NCI-H1105 treated with DMSO at 0.1 percent for 48 hours (cell line): Measurements from ENCODE around the gene KSR2.

Experiments
- DNase-seq: peaks from one replicate; lab custom pipeline; 2025; lab: John Stamatoyannopoulos, UW

KSR2 gene

GRCh38 chr12:117457189-117457588, 511.6 kb downstream of the KSR2 start:
- DNase-seq, result no peak

- DNase-seq, result no peak
Observed at GRCh38 chr12:117456076-117456475, 512.7 kb downstream of the KSR2 start.

GRCh38 chr12:117453961-117454360, 514.8 kb downstream of the KSR2 start:
- no peak for DNase-seq

GRCh38 chr12:117452112-117452511, 516.7 kb downstream of the KSR2 start:
- DNase-seq, result no peak

GRCh38 chr12:117450209-117450608, 518.6 kb downstream of the KSR2 start:
- DNase-seq, result no peak

- DNase-seq, result no peak
Observed at GRCh38 chr12:117447665-117448366, 521.0 kb downstream of the KSR2 start.

- no peak for DNase-seq
Observed at GRCh38 chr12:117444781-117445180, 524.0 kb downstream of the KSR2 start.

- no peak for DNase-seq
Observed at GRCh38 chr12:117441751-117442150, 527.0 kb downstream of the KSR2 start.

GRCh38 chr12:117440384-117440783, 528.4 kb downstream of the KSR2 start:
- DNase-seq, result no peak

- no peak for DNase-seq
Observed at GRCh38 chr12:117439531-117440001, 529.2 kb downstream of the KSR2 start.

- DNase-seq, result no peak
Observed at GRCh38 chr12:117438809-117439208, 530.0 kb downstream of the KSR2 start.

GRCh38 chr12:117437516-117438255, 531.1 kb downstream of the KSR2 start:
- no peak for DNase-seq

GRCh38 chr12:117433878-117434277, 534.9 kb downstream of the KSR2 start:
- DNase-seq, result no peak

GRCh38 chr12:117430246-117430645, 538.5 kb downstream of the KSR2 start:
- DNase-seq, result no peak

- DNase-seq, result no peak
Observed at GRCh38 chr12:117427211-117427610, 541.6 kb downstream of the KSR2 start.

- no peak for DNase-seq
Observed at GRCh38 chr12:117421987-117422386, 546.8 kb downstream of the KSR2 start.

- DNase-seq, result no peak
Observed at GRCh38 chr12:117421068-117421752, 547.6 kb downstream of the KSR2 start.

- no peak for DNase-seq
Observed at GRCh38 chr12:117417004-117417403, 551.8 kb downstream of the KSR2 start.

GRCh38 chr12:117412465-117413188, 556.2 kb downstream of the KSR2 start:
- DNase-seq, result no peak

- DNase-seq, result no peak
Observed at GRCh38 chr12:117409286-117409685, 559.5 kb downstream of the KSR2 start.

GRCh38 chr12:117408161-117408791, 560.5 kb downstream of the KSR2 start:
- peak; percentile 35 for DNase-seq

- DNase-seq, result no peak
Observed at GRCh38 chr12:117404940-117405339, 563.9 kb downstream of the KSR2 start.
